ENCODE results near the gene IBSP. TPM values are rescaled to one million over a fixed set of nuclear protein-coding genes. Genes with fewer than 3 reads are reported as not detected.

Gene IBSP
- total RNA-seq, 4 donors from 2014 or later = not detected

DNA sequence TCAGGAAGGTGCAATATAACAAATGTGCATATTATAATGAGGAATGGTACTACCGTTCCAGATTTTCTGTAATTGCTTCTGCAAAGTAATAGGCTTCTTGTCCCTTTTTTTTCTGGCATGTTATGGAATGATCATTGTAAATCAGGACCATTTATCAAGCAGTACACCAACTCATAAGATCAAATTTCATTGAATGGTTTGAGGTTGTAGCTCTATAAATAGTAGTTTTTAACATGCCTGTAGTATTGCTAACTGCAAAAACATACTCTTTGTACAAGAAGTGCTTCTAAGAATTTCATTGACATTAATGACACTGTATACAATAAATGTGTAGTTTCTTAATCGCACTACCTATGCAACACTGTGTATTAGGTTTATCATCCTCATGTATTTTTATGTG lies 12.6 kb downstream of the IBSP start:
- TF ChIP-seq, protein P1, sequence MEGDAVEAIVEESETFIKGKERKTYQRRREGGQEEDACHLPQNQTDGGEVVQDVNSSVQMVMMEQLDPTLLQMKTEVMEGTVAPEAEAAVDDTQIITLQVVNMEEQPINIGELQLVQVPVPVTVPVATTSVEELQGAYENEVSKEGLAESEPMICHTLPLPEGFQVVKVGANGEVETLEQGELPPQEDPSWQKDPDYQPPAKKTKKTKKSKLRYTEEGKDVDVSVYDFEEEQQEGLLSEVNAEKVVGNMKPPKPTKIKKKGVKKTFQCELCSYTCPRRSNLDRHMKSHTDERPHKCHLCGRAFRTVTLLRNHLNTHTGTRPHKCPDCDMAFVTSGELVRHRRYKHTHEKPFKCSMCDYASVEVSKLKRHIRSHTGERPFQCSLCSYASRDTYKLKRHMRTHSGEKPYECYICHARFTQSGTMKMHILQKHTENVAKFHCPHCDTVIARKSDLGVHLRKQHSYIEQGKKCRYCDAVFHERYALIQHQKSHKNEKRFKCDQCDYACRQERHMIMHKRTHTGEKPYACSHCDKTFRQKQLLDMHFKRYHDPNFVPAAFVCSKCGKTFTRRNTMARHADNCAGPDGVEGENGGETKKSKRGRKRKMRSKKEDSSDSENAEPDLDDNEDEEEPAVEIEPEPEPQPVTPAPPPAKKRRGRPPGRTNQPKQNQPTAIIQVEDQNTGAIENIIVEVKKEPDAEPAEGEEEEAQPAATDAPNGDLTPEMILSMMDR (IDR thresholded peaks at IDR 0.05; ENCODE audit: low read depth) = no peak

DNA sequence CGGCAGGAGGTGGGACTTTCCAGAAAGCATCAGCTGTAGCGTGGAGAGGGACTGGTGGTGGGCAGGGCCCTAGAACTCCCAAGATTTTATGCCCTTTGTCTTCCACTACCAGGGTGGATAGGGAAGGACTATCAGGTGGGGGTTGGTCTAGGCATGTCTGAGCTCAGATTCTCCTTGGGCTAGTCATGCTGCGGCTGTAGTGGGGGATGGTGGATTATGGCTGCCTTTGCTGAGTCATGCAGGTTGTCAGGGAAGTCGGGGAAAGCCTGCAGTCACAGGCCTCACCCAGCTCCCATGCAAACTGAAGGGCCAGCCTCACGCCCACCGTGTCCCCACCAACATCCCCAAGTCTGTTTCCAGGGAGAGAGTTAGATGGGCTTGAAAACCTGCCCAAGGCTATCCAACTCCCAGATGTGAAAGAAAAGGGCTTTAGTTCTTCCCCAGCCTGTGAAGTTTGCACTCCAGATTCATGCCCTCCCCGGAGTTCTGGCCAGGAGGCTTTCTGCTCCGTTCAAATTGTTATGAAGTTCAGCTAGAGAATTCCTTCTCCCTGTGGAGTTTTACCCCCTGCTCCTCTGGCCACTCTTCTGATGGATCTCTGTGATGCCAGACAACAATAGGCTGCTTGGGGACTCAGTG lies 20.0 kb downstream of the IBSP start:
- TF ChIP-seq, protein P1 (IDR thresholded peaks at IDR 0.05; ENCODE audit: low read depth) = no peak

GRCh38 chr4:87823200-87823599 lies 23.8 kb downstream of the IBSP start:
- TF ChIP-seq, protein P1 (IDR thresholded peaks at IDR 0.05; ENCODE audit: low read depth) = no peak

DNA sequence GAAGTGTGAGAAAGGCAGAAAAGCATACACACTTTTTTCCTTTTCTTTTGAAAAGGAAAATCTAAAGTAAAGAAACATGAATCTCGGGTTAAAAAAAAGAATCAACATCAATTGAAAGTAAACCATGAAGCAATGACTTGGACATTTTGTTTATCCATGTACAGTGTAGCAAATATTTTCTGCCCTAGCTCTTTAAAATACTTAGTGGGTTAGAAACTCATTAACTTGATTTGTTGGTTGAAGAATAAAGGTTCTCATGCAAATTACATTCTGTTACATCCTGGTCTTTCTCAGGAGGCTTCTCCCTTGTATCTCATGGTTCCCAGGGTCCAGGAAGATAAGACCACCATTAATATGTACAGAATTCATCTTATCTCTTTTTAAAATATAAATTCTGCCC lies 24.4 kb downstream of the IBSP start:
- TF ChIP-seq, protein P1 (IDR thresholded peaks at IDR 0.05; ENCODE audit: low read depth) = no peak

DNA sequence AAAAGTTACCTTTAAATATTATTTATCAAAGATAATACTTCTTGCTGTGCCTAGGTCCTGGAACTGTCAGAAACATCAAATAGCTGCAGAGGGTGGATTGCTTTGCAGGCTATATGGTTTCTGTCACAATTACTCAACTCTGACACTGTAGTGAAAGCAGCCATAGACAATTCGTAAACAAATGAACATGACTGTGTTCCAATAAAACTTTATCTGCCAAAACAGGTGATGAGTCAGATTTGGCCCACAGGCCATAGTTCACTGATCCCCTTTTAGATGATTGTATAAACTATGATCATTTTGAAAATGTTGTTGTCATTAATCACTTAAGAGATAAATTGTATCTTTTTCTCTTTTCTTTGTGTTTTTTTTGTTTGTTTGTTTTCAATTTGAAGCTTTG lies 25.0 kb downstream of the IBSP start:
- TF ChIP-seq, protein P1 (IDR thresholded peaks at IDR 0.05; ENCODE audit: low read depth) = no peak

DNA sequence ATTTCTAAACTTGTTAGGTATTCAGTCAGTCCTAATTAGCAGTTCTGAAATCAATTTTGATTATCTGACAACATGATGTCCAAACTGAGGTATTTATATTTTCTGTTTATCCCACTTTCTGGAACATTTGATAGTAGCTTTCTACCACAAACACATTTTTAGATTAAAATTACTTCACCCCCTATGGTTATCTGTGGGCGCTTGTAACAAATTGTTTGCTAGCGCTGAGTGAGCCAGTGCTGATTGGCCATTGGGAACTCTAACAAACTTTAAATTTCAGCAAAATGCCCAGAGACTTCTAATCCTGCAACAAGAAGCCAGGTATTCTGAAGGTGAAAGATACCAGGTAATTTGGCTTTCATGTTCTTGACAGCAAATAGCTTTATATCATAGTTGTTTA lies 33.3 kb downstream of the IBSP start, which contains the start of gene MEPE:
Gene MEPE, plus strand, starts transcription at position 301 of the 400 bp plus-strand sequence. CDS start 1,746 bp downstream, outside the sequence.
- TF ChIP-seq, protein P1 (IDR thresholded peaks at IDR 0.05; ENCODE audit: low read depth) = no peak

- TF ChIP-seq, protein P1 (IDR thresholded peaks at IDR 0.05; ENCODE audit: low read depth) = no peak
Observed at GRCh38 chr4:87834401-87834800, 35.0 kb downstream of the IBSP start.

All from subcutaneous adipose tissue (tissue), 4 donors.